Stimulated activated CD4-positive, alpha-beta T cell treated with anti-CD3 and anti-CD28 coated beads, Interleukin-15, amount 100 ng/mL, for 1 hour (primary cell): Measurements from ENCODE around the gene QRICH1.
"Not testable (repeated sequence)": the region's sequence is repeated elsewhere in the genome, so short reads cannot be mapped to it uniquely, and the experiment has no call there.

Source experiments
- DNase-seq, 2 donors: peaks; one replicate each; pipeline ENCODE4 v3.0.0-alpha.2; 2020; ENCODE audit warnings: low read depth in 1 of 2, low spot score in 1 of 2

The QRICH1 gene

GRCh38 chr3:49017971-49018706 is 75.7 kb downstream of the QRICH1 start, which contains the start of gene DALRD3:
TSS of gene DALRD3 (minus strand) at chr3:49018580. CDS start at chr3:49018564, 16 bp downstream.
- DNase-seq: no peak

- no peak for DNase-seq
These were observed 76.5 kb downstream of the QRICH1 start for GRCh38 chr3:49017229-49017970.

- DNase-seq: no peak
These were observed 77.2 kb downstream of the QRICH1 start for GRCh38 chr3:49016414-49017228.

- DNase-seq: no peak
These were observed 78.1 kb downstream of the QRICH1 start for GRCh38 chr3:49015765-49016164.

- no peak for DNase-seq
These were observed 78.8 kb downstream of the QRICH1 start for GRCh38 chr3:49015072-49015471.

GRCh38 chr3:49013738-49014660 is 79.9 kb downstream of the QRICH1 start:
- no peak for DNase-seq

GRCh38 chr3:49013113-49013737 is 80.6 kb downstream of the QRICH1 start:
- no peak for DNase-seq

GRCh38 chr3:49012441-49013017 is 81.3 kb downstream of the QRICH1 start:
- DNase-seq: no peak

- DNase-seq: no peak
These were observed 84.5 kb downstream of the QRICH1 start for GRCh38 chr3:49009396-49009795.

- not testable (repeated sequence) for DNase-seq
These were observed 85.2 kb downstream of the QRICH1 start for GRCh38 chr3:49008627-49009026.

GRCh38 chr3:49007771-49008528 is 85.9 kb downstream of the QRICH1 start:
- DNase-seq: peak; percentile 80 to 82

- DNase-seq: peak; percentile 92 to 94
These were observed 86.7 kb downstream of the QRICH1 start, which contains the start of gene WDR6 for GRCh38 chr3:49007068-49007770. TSS of gene WDR6 (plus strand) at chr3:49007391. CDS start at chr3:49007432, 41 bp downstream.

GRCh38 chr3:49006408-49007067 is 87.3 kb downstream of the QRICH1 start:
- DNase-seq: no peak

GRCh38 chr3:49005998-49006397 is 87.9 kb downstream of the QRICH1 start:
- no peak for DNase-seq

GRCh38 chr3:49005303-49005680 is 88.6 kb downstream of the QRICH1 start:
- no peak for DNase-seq

GRCh38 chr3:49004352-49005302 is 89.2 kb downstream of the QRICH1 start:
- no peak for DNase-seq

GRCh38 chr3:49001155-49001554 is 92.7 kb downstream of the QRICH1 start:
- DNase-seq: no peak
